HepG2 (cell line): Measurements from ENCODE around the gene MMP25. TPM values are rescaled to one million over a fixed set of nuclear protein-coding genes. Genes with fewer than 3 reads are reported as not detected.

Experiments
- GPN1 ChIP-seq: sonication (generic); formaldehyde crosslinking; IDR thresholded peaks from 2 replicates; pipeline ENCODE4 v1.5.1; 2020; ENCODE audit warnings: missing genetic modification reagents, borderline replicate concordance
- MED8 ChIP-seq: sonication (generic); formaldehyde crosslinking; IDR thresholded peaks from 2 replicates; pipeline ENCODE4 v1.8.1; 2023; ENCODE audit warnings: mild to moderate bottlenecking, missing genetic modification reagents; ENCODE audit not compliant: insufficient replicate concordance
- MTA1 ChIP-seq: sonication (generic); formaldehyde crosslinking; IDR thresholded peaks from 2 replicates; pipeline ENCODE4 v1.4.0; 2020; ENCODE audit warnings: missing genetic modification reagents, mild to moderate bottlenecking, borderline replicate concordance
- NR2F2 ChIP-seq: IDR thresholded peaks from 2 replicates; pipeline ENCODE4 v1.6.1; 2012; ENCODE audit warnings: low read depth, inconsistent platforms, borderline replicate concordance
- PITX1 ChIP-seq: sonication (generic); formaldehyde crosslinking; IDR thresholded peaks from 2 replicates; pipeline ENCODE4 v1.5.1; 2020; ENCODE audit warnings: mild to moderate bottlenecking, missing genetic modification reagents
- PPARG ChIP-seq: conservative IDR thresholded peaks from 2 replicates; pipeline ENCODE4 v1.6.1; 2016; ENCODE audit warnings: missing biosample characterization, missing genetic modification reagents
- REPIN1 ChIP-seq: sonication (generic); formaldehyde crosslinking; IDR thresholded peaks from 2 replicates; pipeline ENCODE4 v1.8.0; 2022; ENCODE audit warnings: missing genetic modification reagents, low read depth, mild to moderate bottlenecking, borderline replicate concordance
- RFX3 ChIP-seq: IDR thresholded peaks from 2 replicates; pipeline ENCODE4 v1.6.1; 2016; ENCODE audit warnings: missing biosample characterization, missing genetic modification reagents
- SOX6 ChIP-seq, 2 experiments: fragments of 450-650 bp in 1 of 2; sonication (generic) in 1 of 2; formaldehyde crosslinking in 1 of 2; IDR thresholded peaks; 2 replicates each; pipeline versions ENCODE4 v1.4.0 to v1.6.1; 2017 to 2020; ENCODE audit warnings: antibody characterized with exemption in 1 of 2, mild to moderate bottlenecking in 1 of 2, missing genetic modification reagents in 1 of 2
- ZFP1 ChIP-seq: IDR thresholded peaks from 2 replicates; pipeline ENCODE4 v1.6.1; 2016
- ZIK1 ChIP-seq: sonication (generic); formaldehyde crosslinking; IDR thresholded peaks from 2 replicates; pipeline ENCODE4 v1.5.0; 2020; ENCODE audit warnings: mild to moderate bottlenecking, low read depth, missing genetic modification reagents, borderline replicate concordance
- ZKSCAN8 ChIP-seq: IDR thresholded peaks from 2 replicates; pipeline ENCODE4 v1.6.1; 2016; ENCODE audit warnings: borderline replicate concordance, missing genetic modification reagents, missing compliant biosample characterization
- ZNF138 ChIP-seq: sonication (generic); formaldehyde crosslinking; IDR thresholded peaks from 2 replicates; pipeline ENCODE4 v1.5.0; 2020; ENCODE audit warnings: mild to moderate bottlenecking, low read depth, missing genetic modification reagents
- ZNF224 ChIP-seq: sonication (generic); formaldehyde crosslinking; IDR thresholded peaks from 2 replicates; pipeline ENCODE4 v1.5.0; 2020; ENCODE audit warnings: mild to moderate bottlenecking, missing genetic modification reagents
- ZNF451 ChIP-seq: sonication (generic); formaldehyde crosslinking; IDR thresholded peaks from 2 replicates; pipeline ENCODE4 v1.5.0; 2020; ENCODE audit warnings: mild to moderate bottlenecking, missing genetic modification reagents
- ZNF558 ChIP-seq: sonication (generic); formaldehyde crosslinking; IDR thresholded peaks from 2 replicates; pipeline ENCODE4 v1.9.0; 2022; ENCODE audit warnings: mild to moderate bottlenecking, missing genetic modification reagents, borderline replicate concordance
- ZNF782 ChIP-seq: sonication (generic); formaldehyde crosslinking; IDR thresholded peaks from 2 replicates; pipeline ENCODE4 v1.4.0; 2020; ENCODE audit warnings: missing genetic modification reagents, mild to moderate bottlenecking, borderline replicate concordance
- ZSCAN22 ChIP-seq: sonication (generic); formaldehyde crosslinking; IDR thresholded peaks from 2 replicates; pipeline ENCODE4 v1.4.0; 2020; ENCODE audit warnings: mild to moderate bottlenecking, missing genetic modification reagents
- polyA plus RNA-seq, 8 experiments: library from polyadenylated mRNA; depleted of rRNA in 3 of 8; stranded (reverse) in 7 of 8; unstranded in 1 of 8; fragments of >200 nt; fragmentation: Illumina TruSeq in 4 of 8; extraction: Trizol in 4 of 8; gene quantifications; 2 replicates each; pipeline versions ENCODE4 v1.2.1 to v1.2.3, GENCODE V29; 2011 to 2016; ENCODE audit warnings: low read depth in 4 of 8, missing spikeins in 1 of 8, mixed read lengths in 1 of 8; ENCODE audit not compliant: insufficient read depth in 1 of 8
- total RNA-seq, 5 experiments: library from RNA; depleted of rRNA; stranded (reverse); fragments of >200 nt; fragmentation: Illumina TruSeq; extraction: Trizol; gene quantifications; 2 replicates each; pipeline ENCODE4 v1.2.3, GENCODE V29; 2016; ENCODE audit warnings: low read depth in 1 of 5
- TF ChIP-seq, protein P1 (sequence below): sonication (generic); formaldehyde crosslinking; IDR thresholded peaks from 2 replicates; pipeline ENCODE4 v1.4.0; 2020; ENCODE audit warnings: missing genetic modification reagents
- TF ChIP-seq, protein P2 (sequence below): sonication (generic); formaldehyde crosslinking; IDR thresholded peaks from 2 replicates; pipeline ENCODE4 v1.8.0; 2022; ENCODE audit warnings: missing genetic modification reagents, mild to moderate bottlenecking, borderline replicate concordance
- TF ChIP-seq, protein P3 (sequence below): sonication (generic); formaldehyde crosslinking; IDR thresholded peaks from 2 replicates; pipeline ENCODE4 v1.5.0; 2020; ENCODE audit warnings: mild to moderate bottlenecking, low read depth, missing genetic modification reagents, borderline replicate concordance
- TF ChIP-seq, protein P4 (sequence below): IDR thresholded peaks from 2 replicates; pipeline ENCODE4 v1.6.1; 2012; ENCODE audit warnings: low read length, improper control_type of control experiment

Gene MMP25
- total and polyA plus RNA-seq, 2 of the 13 experiments (the other 11 are each of a cell fraction or from before 2014, with no cell fraction given) = 0.04 to 0.08 TPM

DNA sequence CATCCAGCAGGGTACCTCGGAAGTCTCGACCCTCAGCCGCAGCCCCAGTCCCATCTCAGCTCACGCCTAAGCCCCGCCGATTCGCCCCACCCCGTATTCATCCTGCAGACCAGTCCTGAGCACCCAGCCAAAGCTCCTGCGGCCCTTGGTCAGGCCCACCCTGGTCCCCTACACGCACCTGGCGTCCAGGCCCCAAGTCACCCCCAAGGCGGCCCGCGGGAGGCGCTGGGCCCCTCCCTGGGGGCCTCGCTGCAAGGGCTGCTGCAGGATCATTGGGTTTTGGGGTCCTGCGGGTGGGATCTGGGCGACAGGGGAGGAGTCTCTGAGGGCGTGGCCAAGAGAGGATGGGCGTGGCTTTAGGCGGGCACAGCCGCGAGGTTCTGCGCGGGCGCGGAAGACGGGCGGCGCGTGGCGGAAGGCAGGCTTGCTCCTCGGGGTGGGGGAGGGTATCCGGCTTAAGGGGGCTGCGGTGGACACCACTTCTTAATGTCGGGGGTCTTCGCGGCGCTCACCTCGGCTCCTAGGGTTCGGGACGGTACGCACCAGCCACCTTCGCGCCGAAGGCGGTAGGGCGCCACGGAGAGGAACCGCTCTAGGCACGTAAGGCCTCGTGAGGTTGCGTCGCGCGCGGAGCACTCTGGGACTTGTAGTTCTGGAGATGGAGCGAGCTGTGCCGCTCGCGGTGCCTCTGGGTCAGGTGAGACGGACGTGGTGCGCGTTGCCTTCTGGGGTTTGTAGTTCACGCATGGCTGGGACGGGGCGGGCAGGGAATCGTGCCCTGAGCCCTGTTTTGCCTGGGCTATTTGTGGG is 22.5 kb upstream of the MMP25 start, which contains the start of the genes HCFC1R1 and THOC6 (continued):
- TF ChIP-seq, protein P1, sequence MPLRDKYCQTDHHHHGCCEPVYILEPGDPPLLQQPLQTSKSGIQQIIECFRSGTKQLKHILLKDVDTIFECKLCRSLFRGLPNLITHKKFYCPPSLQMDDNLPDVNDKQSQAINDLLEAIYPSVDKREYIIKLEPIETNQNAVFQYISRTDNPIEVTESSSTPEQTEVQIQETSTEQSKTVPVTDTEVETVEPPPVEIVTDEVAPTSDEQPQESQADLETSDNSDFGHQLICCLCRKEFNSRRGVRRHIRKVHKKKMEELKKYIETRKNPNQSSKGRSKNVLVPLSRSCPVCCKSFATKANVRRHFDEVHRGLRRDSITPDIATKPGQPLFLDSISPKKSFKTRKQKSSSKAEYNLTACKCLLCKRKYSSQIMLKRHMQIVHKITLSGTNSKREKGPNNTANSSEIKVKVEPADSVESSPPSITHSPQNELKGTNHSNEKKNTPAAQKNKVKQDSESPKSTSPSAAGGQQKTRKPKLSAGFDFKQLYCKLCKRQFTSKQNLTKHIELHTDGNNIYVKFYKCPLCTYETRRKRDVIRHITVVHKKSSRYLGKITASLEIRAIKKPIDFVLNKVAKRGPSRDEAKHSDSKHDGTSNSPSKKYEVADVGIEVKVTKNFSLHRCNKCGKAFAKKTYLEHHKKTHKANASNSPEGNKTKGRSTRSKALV (CRISPR knock-in tag) = no peak
- TF ChIP-seq, protein P2, sequence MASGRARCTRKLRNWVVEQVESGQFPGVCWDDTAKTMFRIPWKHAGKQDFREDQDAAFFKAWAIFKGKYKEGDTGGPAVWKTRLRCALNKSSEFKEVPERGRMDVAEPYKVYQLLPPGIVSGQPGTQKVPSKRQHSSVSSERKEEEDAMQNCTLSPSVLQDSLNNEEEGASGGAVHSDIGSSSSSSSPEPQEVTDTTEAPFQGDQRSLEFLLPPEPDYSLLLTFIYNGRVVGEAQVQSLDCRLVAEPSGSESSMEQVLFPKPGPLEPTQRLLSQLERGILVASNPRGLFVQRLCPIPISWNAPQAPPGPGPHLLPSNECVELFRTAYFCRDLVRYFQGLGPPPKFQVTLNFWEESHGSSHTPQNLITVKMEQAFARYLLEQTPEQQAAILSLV (CRISPR knock-in tag) = peak; percentile 85
- TF ChIP-seq PITX1 (CRISPR knock-in tag) (peak; percentile 68), GPN1 (CRISPR knock-in tag) (peak; percentile 31; the same call in 1 of the 2 replicates), MED8 (CRISPR knock-in tag) (no peak), ZNF782 (CRISPR knock-in tag) (0 out of 2 replicates have a peak, but pooled peaks have one; percentile 64), RFX3 (no peak), ZIK1 (CRISPR knock-in tag) (no peak), SOX6 (IDR thresholded peaks at IDR 0.05) (no peak), SOX6 (CRISPR knock-in tag; IDR thresholded peaks at IDR 0.05) (peak; percentile 26; the same call in 1 of the 2 replicates), NR2F2 (no peak; the same call in 1 of the 2 replicates), ZNF138 (0 out of 2 replicates have a peak, but pooled peaks have one; percentile 70), PPARG (CRISPR knock-in tag) (0 out of 2 replicates have a peak, but pooled peaks have one; percentile 20), ZNF224 (CRISPR knock-in tag) (no peak), MTA1 (CRISPR knock-in tag) (no peak), REPIN1 (CRISPR knock-in tag) (peak; percentile 85; the same call in 1 of the 2 replicates), ZSCAN22 (CRISPR knock-in tag) (no peak), ZKSCAN8 (CRISPR knock-in tag) (no peak; the same call in 1 of the 2 replicates), ZNF558 (no peak), ZNF451 (CRISPR knock-in tag) (0 out of 2 replicates have a peak, but pooled peaks have one; percentile 37), ZFP1 (CRISPR knock-in tag) (0 out of 2 replicates have a peak, but pooled peaks have one; percentile 26)
- TF ChIP-seq, protein P3, sequence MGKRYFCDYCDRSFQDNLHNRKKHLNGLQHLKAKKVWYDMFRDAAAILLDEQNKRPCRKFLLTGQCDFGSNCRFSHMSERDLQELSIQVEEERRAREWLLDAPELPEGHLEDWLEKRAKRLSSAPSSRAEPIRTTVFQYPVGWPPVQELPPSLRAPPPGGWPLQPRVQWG (CRISPR knock-in tag) = no peak
- TF ChIP-seq, protein P4, sequence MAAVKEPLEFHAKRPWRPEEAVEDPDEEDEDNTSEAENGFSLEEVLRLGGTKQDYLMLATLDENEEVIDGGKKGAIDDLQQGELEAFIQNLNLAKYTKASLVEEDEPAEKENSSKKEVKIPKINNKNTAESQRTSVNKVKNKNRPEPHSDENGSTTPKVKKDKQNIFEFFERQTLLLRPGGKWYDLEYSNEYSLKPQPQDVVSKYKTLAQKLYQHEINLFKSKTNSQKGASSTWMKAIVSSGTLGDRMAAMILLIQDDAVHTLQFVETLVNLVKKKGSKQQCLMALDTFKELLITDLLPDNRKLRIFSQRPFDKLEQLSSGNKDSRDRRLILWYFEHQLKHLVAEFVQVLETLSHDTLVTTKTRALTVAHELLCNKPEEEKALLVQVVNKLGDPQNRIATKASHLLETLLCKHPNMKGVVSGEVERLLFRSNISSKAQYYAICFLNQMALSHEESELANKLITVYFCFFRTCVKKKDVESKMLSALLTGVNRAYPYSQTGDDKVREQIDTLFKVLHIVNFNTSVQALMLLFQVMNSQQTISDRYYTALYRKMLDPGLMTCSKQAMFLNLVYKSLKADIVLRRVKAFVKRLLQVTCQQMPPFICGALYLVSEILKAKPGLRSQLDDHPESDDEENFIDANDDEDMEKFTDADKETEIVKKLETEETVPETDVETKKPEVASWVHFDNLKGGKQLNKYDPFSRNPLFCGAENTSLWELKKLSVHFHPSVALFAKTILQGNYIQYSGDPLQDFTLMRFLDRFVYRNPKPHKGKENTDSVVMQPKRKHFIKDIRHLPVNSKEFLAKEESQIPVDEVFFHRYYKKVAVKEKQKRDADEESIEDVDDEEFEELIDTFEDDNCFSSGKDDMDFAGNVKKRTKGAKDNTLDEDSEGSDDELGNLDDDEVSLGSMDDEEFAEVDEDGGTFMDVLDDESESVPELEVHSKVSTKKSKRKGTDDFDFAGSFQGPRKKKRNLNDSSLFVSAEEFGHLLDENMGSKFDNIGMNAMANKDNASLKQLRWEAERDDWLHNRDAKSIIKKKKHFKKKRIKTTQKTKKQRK = no peak
